MCF 10A (cell line): ENCODE data around the gene ATP5PO. TPM values are rescaled to one million over a fixed set of nuclear protein-coding genes. Genes with fewer than 3 reads are reported as not detected.

Source experiments
- BruUV-seq: library from RNA; stranded (reverse); fragments of 400-500 nt; replicated peaks from 2 replicates; lab custom pipeline; 2021; lab: Mats Ljungman, UMichigan
- CTCF ChIA-PET: fragments of 300-600 bp; sonication (Branson Sonifier 250); formaldehyde crosslinking; extraction: SDS; loops from one replicate; lab custom pipeline; 2021; ENCODE audit warnings: antibody characterized with exemption, inconsistent platforms; lab: Yijun Ruan, JAX
- POLR2A ChIA-PET: fragments of 300-600, 350-650 bp; sonication (Branson Sonifier 250); formaldehyde crosslinking; extraction: SDS; loops from one replicate; lab custom pipeline; 2020; ENCODE audit warnings: antibody characterized with exemption, inconsistent platforms; lab: Yijun Ruan, JAX
- DNase-seq: peaks from one replicate; pipeline ENCODE4 v3.0.0-alpha.2; 2018; ENCODE audit not compliant: unreplicated experiment
- H3K27ac Mint-ChIP-seq: one replicate; pipeline ENCODE4 v1.8.0; 2022; ENCODE audit warnings: mild to moderate bottlenecking, low read depth, mixed read lengths; ENCODE audit not compliant: unreplicated experiment
- H3K27me3 Mint-ChIP-seq: one replicate; pipeline ENCODE4 v1.8.0; 2022; ENCODE audit warnings: mixed read lengths; ENCODE audit not compliant: insufficient read depth, unreplicated experiment
- H3K36me3 Mint-ChIP-seq: one replicate; pipeline ENCODE4 v1.8.0; 2022; ENCODE audit warnings: mild to moderate bottlenecking, moderate library complexity, mixed read lengths; ENCODE audit not compliant: insufficient read depth, unreplicated experiment
- H3K4me1 Mint-ChIP-seq: one replicate; pipeline ENCODE4 v1.8.0; 2022; ENCODE audit warnings: mixed read lengths; ENCODE audit not compliant: insufficient read depth, unreplicated experiment
- H3K4me3 Mint-ChIP-seq: one replicate; pipeline ENCODE4 v1.8.0; 2022; ENCODE audit warnings: mild to moderate bottlenecking, moderate library complexity, mixed read lengths; ENCODE audit not compliant: unreplicated experiment
- H3K9me3 Mint-ChIP-seq: one replicate; pipeline ENCODE4 v1.8.0; 2022; ENCODE audit warnings: mixed read lengths; ENCODE audit not compliant: unreplicated experiment
- CTCF ChIP-seq: fragments of 200-600 bp; IDR thresholded peaks from one replicate; pipeline ENCODE4 v1.8.0; 2022; ENCODE audit warnings: antibody characterized with exemption, mild to moderate bottlenecking; ENCODE audit not compliant: unreplicated experiment
- intact Hi-C: fragments of 100-400 bp; cut with micrococcal nuclease; formaldehyde crosslinking; loops from 2 replicates; pipeline ENCODE4 v1.14.1; 2022
- total RNA-seq: library from RNA; stranded (reverse); gene quantifications from 2 replicates; pipeline ENCODE4 v1.2.3, GENCODE V29; 2022

ATP5PO gene
- total RNA-seq, 1 experiment from 2014 or later = 196 TPM

GRCh38 chr21:33940881-33941245 lies 25.3 kb upstream of the ATP5PO start:
- DNase-seq = no peak
- intact Hi-C loops = no loop called here

DNA sequence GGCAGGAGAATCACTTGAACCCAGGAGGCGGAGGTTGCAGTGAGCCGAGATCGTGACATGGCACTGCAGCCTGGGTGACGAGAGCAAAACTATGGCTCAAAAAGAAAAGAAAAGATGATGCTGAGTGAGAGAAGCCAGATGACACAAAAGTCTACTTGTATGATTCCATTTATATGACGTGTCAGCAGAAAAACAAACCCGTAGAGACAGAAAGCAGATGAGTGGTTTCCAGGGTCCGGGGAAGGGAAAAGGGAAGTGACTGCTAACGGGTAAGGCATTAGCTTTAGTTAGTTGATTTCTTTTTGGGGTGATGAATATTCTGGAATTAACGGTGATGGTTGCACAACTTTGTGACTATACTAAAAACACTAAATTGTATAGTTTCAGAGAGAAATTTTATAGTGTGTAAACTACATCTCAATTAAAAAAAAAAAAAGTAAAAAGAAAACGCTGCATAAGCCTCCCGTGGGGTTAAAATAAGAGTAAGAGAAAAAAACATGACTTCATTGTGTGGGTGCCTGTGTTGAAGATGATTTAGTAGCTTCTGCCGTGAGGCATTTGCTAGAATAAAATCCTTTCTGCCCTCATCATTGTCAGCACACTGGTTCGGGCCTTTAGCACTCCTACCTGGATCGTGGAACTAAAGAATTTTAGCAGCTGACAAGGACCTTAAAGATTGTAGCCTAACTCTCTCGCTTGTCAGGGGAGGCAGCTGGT lies 24.7 kb upstream of the ATP5PO start:
- no peak for DNase-seq
- H3K9me3 Mint-ChIP-seq = peaks cover 7% of the 10 kb centered on the region
- peaks cover 11% of the 10 kb centered on the region for H3K4me1 Mint-ChIP-seq
- ChIA-PET CTCF (interaction anchor here (0.6 to 6.8 kb wide), 3 partner anchors 16 to 283 kb away, joined by 3 to 42 read pairs (median 3); no protein-coding TSS in a partner anchor), POLR2A (interaction anchor here (0.7 to 1.2 kb wide), 2 partner anchors 26 to 35 kb away, joined by 3 to 7 read pairs; no protein-coding TSS in a partner anchor)
- no TSS peak for BruUV-seq
- no peak overlapping the region for H3K4me3 Mint-ChIP-seq
- no peak for TF ChIP-seq CTCF
- no peaks in the 10 kb centered on the region for H3K27me3 Mint-ChIP-seq
- H3K27ac Mint-ChIP-seq = no peak overlapping the region
- intact Hi-C loops = no loop called here
- no peaks in the 10 kb centered on the region for H3K36me3 Mint-ChIP-seq

More at GRCh38 chr21:33940881-33941245, 25.3 kb upstream of the ATP5PO start:
- Mint-ChIP-seq H3K27me3 (no peaks in the 10 kb centered on the region), H3K36me3 (no peaks in the 10 kb centered on the region), H3K9me3 (peaks cover 7% of the 10 kb centered on the region), H3K27ac (no peak overlapping the region), H3K4me3 (no peak overlapping the region), H3K4me1 (peaks cover 12% of the 10 kb centered on the region)
- ChIA-PET CTCF (interaction anchor here (0.6 to 6.8 kb wide), 3 partner anchors 17 to 282 kb away, joined by 3 to 42 read pairs (median 3); no protein-coding TSS in a partner anchor), POLR2A (no interaction called here)
- no TSS peak for BruUV-seq
- TF ChIP-seq CTCF = no peak

- Mint-ChIP-seq H3K27ac (no peak overlapping the region), H3K36me3 (no peaks in the 10 kb centered on the region), H3K4me1 (peaks cover 6% of the 10 kb centered on the region), H3K27me3 (no peaks in the 10 kb centered on the region), H3K9me3 (no peaks in the 10 kb centered on the region), H3K4me3 (no peak overlapping the region)
- intact Hi-C loops = no loop called here
- no TSS peak for BruUV-seq
- ChIA-PET CTCF (interaction anchor here (0.6 to 6.8 kb wide), 5 partner anchors 15 to 654 kb away, joined by 3 to 42 read pairs (median 4); no protein-coding TSS in a partner anchor), POLR2A (interaction anchor here (1.2 to 2.6 kb wide), 3 partner anchors 8 to 36 kb away, joined by 5 to 14 read pairs (median 7); no protein-coding TSS in a partner anchor)
- no peak for DNase-seq
- TF ChIP-seq CTCF = no peak
Observed at GRCh38 chr21:33939226-33939625, 23.6 kb upstream of the ATP5PO start.

GRCh38 chr21:33938381-33938780 lies 22.8 kb upstream of the ATP5PO start:
- Mint-ChIP-seq H3K9me3 (no peaks in the 10 kb centered on the region), H3K27me3 (no peaks in the 10 kb centered on the region), H3K36me3 (no peaks in the 10 kb centered on the region), H3K27ac (no peak overlapping the region), H3K4me1 (peaks cover 6% of the 10 kb centered on the region), H3K4me3 (no peak overlapping the region)
- POLR2A ChIA-PET = interaction anchor here (0.7 to 2.6 kb wide), 3 partner anchors 9 to 31 kb away, joined by 4 to 14 read pairs (median 5); no protein-coding TSS in a partner anchor
- no peak for TF ChIP-seq CTCF
- intact Hi-C loops = no loop called here
- no TSS peak for BruUV-seq
- DNase-seq = no peak
- CTCF ChIA-PET = interaction anchor here (0.6 to 6.8 kb wide), 5 partner anchors 14 to 655 kb away, joined by 3 to 42 read pairs (median 4); no protein-coding TSS in a partner anchor
